Mammary epithelial cell (primary cell): ENCODE measurements around the gene RGMB.
"Not testable (repeated sequence)": the region's sequence is repeated elsewhere in the genome, so short reads cannot be mapped to it uniquely, and the experiment has no call there.

Experiments
- EZH2 ChIP-seq: IDR thresholded peaks from 2 replicates; pipeline ENCODE4 v1.6.1; 2012; ENCODE audit warnings: low read length, inconsistent platforms, borderline replicate concordance
- TF ChIP-seq, protein P1 (sequence below), 2 donors: IDR thresholded peaks in 1 of 2; conservative IDR thresholded peaks in 1 of 2; 2 replicates each; pipeline ENCODE4 v1.5.1; 2011 to 2012; ENCODE audit warnings: inconsistent platforms in 2 of 2, low read length in 2 of 2, mild to moderate bottlenecking in 2 of 2, control low read depth in 1 of 2, low read depth in 1 of 2; ENCODE audit not compliant: insufficient read depth in 1 of 2; ENCODE audit errors: extremely low read depth in 1 of 2

DNA sequence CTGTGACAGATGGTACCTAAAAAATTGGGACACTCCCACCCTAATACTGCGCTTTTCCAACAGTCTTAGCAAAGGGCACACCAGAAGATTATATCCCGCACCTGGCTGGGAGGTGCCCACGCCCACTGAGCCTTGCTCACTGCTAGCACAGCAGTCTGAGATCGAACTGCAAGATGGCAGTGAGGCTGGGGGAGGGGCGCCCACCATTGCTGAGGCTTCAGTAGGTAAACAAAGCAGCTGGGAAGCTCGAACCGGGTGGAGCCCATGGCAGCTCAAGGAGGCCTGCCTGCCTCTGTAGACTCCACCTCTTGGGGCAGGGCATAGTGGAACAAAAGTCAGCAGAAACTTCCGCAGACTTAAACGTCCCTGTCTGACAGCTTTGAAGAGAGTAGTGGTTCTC is 36.0 kb upstream of the RGMB start:
- TF ChIP-seq, protein P1, sequence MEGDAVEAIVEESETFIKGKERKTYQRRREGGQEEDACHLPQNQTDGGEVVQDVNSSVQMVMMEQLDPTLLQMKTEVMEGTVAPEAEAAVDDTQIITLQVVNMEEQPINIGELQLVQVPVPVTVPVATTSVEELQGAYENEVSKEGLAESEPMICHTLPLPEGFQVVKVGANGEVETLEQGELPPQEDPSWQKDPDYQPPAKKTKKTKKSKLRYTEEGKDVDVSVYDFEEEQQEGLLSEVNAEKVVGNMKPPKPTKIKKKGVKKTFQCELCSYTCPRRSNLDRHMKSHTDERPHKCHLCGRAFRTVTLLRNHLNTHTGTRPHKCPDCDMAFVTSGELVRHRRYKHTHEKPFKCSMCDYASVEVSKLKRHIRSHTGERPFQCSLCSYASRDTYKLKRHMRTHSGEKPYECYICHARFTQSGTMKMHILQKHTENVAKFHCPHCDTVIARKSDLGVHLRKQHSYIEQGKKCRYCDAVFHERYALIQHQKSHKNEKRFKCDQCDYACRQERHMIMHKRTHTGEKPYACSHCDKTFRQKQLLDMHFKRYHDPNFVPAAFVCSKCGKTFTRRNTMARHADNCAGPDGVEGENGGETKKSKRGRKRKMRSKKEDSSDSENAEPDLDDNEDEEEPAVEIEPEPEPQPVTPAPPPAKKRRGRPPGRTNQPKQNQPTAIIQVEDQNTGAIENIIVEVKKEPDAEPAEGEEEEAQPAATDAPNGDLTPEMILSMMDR (conservative IDR thresholded peaks at IDR 0.05 in 1 of 2, IDR thresholded peaks at IDR 0.05 in 1 of 2; ENCODE audit: extremely low read depth in 1 of 2, insufficient read depth in 1 of 2, low read depth in 1 of 2, low read length in 2 of 2), result not testable (repeated sequence)
- not testable (repeated sequence) for TF ChIP-seq EZH2
